OCI-M2 (cell line): Measurements from ENCODE around the gene IL1RAP.
"Not testable (repeated sequence)": the region's sequence is repeated elsewhere in the genome, so short reads cannot be mapped to it uniquely, and the experiment has no call there.

Source experiments
- DNase-seq: peaks from one replicate; lab custom pipeline; 2025; ENCODE audit not compliant: unreplicated experiment; lab: John Stamatoyannopoulos, UW

Gene IL1RAP, protein sequence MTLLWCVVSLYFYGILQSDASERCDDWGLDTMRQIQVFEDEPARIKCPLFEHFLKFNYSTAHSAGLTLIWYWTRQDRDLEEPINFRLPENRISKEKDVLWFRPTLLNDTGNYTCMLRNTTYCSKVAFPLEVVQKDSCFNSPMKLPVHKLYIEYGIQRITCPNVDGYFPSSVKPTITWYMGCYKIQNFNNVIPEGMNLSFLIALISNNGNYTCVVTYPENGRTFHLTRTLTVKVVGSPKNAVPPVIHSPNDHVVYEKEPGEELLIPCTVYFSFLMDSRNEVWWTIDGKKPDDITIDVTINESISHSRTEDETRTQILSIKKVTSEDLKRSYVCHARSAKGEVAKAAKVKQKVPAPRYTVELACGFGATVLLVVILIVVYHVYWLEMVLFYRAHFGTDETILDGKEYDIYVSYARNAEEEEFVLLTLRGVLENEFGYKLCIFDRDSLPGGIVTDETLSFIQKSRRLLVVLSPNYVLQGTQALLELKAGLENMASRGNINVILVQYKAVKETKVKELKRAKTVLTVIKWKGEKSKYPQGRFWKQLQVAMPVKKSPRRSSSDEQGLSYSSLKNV

DNA sequence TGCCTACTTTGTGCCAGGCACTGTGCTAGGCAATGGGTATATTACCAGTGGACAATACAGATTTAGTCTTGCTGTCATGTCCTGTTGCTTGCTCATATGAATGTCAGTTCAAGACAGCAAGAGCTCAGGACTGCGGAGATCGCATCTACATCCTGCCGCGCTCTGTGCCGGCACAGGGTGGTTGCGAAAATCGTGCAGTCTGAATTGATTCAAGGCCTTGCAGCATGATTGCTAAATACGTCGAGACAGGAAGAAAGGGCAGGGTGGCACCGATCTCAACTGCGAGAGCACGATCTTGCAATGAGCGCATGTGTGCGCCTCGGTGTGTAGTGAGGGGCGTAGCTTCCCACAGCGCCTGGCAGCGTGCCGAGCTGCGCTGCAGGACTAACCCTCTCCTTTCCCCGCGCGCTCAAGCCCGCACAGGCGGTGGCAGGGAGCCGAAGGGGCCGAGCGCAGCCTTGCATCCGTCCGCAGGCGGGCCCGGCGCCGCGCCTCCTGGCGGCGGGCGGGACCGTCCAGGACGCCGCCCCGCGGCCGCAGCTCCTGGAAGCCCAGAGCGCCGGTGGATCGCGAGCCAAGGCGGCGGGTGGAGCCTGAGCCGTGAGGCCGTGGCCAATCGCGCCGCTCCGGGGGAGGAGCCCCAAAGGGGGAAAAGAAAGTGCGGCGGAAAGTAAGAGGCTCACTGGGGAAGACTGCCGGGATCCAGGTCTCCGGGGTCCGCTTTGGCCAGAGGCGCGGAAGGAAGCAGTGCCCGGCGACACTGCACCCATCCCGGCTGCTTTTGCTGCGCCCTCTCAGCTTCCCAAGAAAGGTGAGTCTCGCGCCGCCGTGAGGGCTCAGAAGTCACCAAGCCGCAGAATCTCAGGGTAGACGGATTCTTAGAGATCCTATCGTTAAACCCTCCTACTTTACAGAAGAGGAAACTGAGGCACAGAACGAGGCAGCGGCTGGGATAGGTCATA lies at the start of gene IL1RAP:
IL1RAP (plus strand) TSS at position 677 of the 962 bp plus-strand sequence. CDS start 50,205 bp downstream, outside the sequence.
- DNase-seq, result peak; percentile 30

- no peak for DNase-seq
Measured at GRCh38 chr3:190467922-190468321, 46.0 kb upstream of the IL1RAP start.

DNA sequence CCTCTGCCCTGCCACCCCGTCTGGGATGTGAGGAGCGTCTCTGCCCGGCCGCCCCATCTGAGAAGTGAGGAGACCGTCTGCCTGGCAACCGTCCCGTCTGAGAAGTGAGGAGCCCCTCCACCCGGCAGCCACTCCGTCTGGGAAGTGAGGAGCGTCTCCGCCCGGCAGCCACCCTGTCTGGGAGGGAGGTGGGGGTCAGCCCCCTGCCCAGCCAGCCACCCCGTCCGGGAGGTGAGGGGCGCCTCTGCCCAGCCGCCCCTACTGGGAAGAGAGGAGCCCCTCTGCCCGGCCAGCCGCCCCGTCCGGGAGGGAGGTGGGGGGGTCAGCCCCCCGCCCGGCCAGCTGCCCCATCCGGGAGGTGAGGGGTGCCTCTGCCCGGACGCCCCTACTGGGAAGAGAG lies 40.6 kb upstream of the IL1RAP start:
- not testable (repeated sequence) for DNase-seq

GRCh38 chr3:190481779-190482178 lies 32.1 kb upstream of the IL1RAP start:
- no peak for DNase-seq

- DNase-seq, result no peak
Measured at GRCh38 chr3:190485830-190486532, 27.9 kb upstream of the IL1RAP start.

- no peak for DNase-seq
Measured at GRCh38 chr3:190486533-190486864, 27.4 kb upstream of the IL1RAP start.

GRCh38 chr3:190486908-190487607 lies 26.8 kb upstream of the IL1RAP start:
- DNase-seq, result no peak

DNA sequence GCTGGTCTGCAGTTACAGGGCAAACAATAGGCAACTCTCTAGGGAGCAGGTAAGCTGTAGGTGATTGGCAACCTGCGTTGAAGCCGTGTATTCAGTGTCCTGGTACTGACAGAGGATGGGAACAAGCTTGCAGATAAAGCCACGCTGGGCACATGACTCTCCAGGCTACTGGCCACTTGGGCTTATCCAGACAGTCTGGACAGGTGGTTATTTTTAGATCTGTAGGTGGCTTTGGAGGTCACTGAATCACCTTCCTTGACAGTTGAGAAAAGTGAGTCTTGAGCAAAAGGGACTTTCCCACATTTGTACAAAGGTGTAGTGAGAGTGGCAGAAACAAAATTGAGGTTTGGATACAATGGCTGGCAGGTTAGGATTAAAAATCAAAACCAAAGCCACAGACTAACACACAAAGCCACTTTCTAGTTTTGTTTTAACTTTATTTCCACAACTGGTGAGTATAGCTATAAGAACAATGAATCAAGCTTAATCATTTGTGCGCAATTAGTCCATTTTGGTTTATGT lies 22.3 kb upstream of the IL1RAP start:
- no peak for DNase-seq

DNA sequence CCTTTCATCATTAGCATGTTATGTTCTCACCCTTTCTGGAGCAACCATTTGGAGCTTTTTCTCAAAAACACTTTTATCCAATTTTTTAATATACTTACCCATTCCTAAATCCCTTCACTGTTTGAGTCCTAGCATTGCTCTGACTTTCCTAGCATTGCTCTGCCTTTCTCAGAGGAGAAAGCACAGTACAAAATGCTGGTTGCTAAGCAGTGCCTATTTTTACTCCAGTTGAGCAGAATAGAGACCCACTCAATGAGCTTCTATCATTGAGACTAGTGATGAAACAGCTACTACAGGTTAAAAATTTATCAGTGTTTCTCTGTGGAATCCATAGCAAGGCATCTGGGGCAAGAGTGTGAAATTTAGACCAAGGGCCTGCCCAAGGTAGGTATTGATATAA lies 21.8 kb upstream of the IL1RAP start:
- DNase-seq, result no peak

DNA sequence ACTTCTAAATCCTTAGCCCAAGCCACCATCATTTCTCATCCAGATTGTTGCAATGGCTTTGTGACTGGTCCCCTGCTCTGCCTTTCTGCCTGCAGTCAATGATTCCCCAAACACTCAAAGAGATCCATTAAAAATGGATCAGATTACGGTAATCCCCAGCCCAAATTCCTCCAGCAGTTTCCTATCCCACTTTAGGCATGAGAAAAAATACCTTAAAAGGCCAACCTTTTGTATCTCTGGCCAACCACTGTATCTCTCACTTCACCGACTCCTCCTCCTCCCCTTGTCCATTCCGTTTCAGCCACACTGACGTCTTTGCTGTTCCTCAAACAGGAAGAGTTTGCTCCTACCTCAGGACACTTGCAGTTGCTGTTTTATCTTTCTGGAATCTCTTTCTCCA lies 20.9 kb upstream of the IL1RAP start:
- no peak for DNase-seq

- no peak for DNase-seq
Measured at GRCh38 chr3:190494907-190495306, 19.0 kb upstream of the IL1RAP start.

GRCh38 chr3:190495354-190495753 lies 18.5 kb upstream of the IL1RAP start:
- no peak for DNase-seq

DNA sequence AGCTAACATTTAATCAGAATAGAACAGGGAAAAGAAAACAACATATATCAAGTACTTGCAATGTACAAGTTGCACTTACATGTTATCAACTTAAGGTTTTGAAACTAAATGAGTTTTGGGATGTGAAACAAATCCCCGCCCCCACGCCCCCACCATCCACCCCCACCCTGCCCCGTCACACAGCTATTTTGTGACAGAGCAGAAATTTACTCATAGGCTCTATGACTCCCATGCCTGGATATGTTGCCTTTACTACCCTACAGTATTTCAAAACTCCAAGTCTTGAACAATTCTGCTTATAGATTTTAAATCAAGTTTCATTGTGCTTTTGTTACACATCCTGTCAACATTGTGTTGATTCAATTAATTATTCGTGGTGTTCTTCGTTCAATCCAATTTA lies 18.1 kb upstream of the IL1RAP start:
- no peak for DNase-seq

GRCh38 chr3:190496859-190497258 lies 17.0 kb upstream of the IL1RAP start:
- no peak for DNase-seq

DNA sequence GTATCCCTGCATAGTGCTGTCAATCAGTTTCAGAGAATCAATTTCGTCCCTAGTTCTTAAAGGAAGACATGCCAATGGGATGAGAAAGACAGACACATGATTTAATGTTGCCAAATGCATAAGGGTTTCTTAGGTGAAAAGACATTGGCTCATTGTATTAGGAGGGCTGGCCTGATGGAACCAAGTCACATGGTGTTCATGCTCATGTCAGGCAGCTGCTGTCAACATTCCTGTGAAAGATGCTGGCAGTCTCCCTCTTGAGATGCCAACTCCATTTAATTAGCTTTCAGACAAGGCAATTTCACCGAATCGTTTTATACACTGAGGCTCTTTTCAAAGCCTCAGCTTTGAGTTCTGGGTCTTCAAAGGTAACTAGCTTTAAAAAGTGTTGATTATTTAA lies 16.1 kb upstream of the IL1RAP start:
- DNase-seq, result no peak

GRCh38 chr3:190498293-190498692 lies 15.6 kb upstream of the IL1RAP start:
- DNase-seq, result no peak

- no peak for DNase-seq
Measured at GRCh38 chr3:190499122-190499521, 14.8 kb upstream of the IL1RAP start.

DNA sequence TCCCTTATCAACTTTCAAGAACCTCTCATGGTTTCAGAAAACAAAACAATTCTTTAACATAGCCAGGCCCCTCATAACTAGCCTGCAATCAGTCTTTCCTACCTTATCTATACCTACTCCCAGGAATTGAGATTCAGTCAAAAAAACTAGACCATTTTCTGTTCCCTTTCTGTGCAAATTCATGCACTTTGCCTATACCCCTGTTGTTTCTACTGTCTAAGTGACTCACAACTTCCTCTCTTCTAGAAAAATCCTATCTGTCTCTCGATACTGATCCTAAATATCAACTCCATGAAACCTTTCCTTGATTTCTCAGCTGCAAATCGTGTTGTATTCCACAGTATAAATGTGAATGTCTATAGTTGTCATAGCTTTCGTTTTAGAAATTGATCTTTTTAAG lies 10.9 kb upstream of the IL1RAP start:
- no peak for DNase-seq

GRCh38 chr3:190504354-190505125 lies 9.3 kb upstream of the IL1RAP start:
- no peak for DNase-seq
